Hepatocyte (in vitro differentiated cells): Measurements from ENCODE around the gene FBXO39.

Experiments used
- CTCF ChIP-seq: fragments of 200-600 bp; sonication (generic); IDR thresholded peaks from 2 replicates; pipeline ENCODE4 v1.5.1; 2016; ENCODE audit warnings: antibody characterized with exemption, mild to moderate bottlenecking; ENCODE audit not compliant: poor library complexity
- EZH2 ChIP-seq: fragments of 200-600 bp; sonication (generic); IDR thresholded peaks from 2 replicates; pipeline ENCODE4 v1.6.1; 2016; ENCODE audit warnings: antibody characterized with exemption, mild to moderate bottlenecking, borderline replicate concordance
- EZH2phosphoT487 ChIP-seq: fragments of 200-600 bp; sonication (generic); IDR thresholded peaks from one replicate; pipeline ENCODE4 v1.6.1; 2018; ENCODE audit warnings: antibody characterized with exemption, mild to moderate bottlenecking, low read depth, moderate library complexity; ENCODE audit not compliant: unreplicated experiment, severe bottlenecking

GRCh38 chr17:6755281-6755680, 20.7 kb upstream of the FBXO39 start:
- no peak for TF ChIP-seq CTCF
- no peak for TF ChIP-seq EZH2phosphoT487
- no peak for TF ChIP-seq EZH2
